ENCODE measurements around the gene LILRA6. TPM values are rescaled to one million over a fixed set of nuclear protein-coding genes. Genes with fewer than 3 reads are reported as not detected.

LILRA6 gene
- total RNA-seq, 1 donor from 2014 or later, result not detected

DNA sequence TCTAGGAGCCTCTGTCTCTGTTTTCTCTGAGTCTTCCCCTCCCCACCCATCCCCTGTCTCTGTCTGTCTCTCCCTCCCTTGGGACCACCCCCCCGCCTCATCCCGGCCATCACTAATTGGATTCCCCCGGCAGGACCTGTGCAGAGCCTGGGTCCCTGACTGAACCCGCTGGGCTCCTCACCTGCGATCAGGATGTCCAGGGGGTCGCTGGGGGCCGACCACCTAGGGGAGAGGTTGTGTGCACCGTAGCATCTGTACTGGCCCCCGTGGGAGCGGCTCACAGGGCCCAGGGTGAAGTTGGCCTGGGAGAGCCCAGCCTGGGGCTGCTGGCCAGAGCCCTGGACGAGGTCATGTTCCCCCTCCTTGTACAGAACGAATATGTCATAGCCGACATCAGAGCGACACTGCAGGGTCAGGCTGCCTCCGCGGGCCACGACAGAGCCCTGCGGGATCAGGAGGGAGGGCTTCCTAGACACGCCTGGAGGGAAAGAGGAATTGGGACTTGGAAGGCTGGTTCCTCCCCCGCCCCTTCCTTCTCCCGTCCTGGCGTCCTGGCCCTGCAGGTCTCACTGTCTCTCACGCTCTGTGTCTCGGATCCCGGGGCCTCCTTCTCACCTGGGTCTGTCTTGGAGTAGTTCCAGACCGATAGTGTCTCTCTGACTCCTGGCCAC lies 12.7 kb upstream of the LILRA6 start:
- H3K4me3 ChIP-seq (ENCODE audit: low read depth, low read length), result no peak overlapping the region
- TF ChIP-seq, protein P1, sequence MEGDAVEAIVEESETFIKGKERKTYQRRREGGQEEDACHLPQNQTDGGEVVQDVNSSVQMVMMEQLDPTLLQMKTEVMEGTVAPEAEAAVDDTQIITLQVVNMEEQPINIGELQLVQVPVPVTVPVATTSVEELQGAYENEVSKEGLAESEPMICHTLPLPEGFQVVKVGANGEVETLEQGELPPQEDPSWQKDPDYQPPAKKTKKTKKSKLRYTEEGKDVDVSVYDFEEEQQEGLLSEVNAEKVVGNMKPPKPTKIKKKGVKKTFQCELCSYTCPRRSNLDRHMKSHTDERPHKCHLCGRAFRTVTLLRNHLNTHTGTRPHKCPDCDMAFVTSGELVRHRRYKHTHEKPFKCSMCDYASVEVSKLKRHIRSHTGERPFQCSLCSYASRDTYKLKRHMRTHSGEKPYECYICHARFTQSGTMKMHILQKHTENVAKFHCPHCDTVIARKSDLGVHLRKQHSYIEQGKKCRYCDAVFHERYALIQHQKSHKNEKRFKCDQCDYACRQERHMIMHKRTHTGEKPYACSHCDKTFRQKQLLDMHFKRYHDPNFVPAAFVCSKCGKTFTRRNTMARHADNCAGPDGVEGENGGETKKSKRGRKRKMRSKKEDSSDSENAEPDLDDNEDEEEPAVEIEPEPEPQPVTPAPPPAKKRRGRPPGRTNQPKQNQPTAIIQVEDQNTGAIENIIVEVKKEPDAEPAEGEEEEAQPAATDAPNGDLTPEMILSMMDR (conservative IDR thresholded peaks at IDR 0.05; ENCODE audit: low read depth, low read length), result no peak
- no peak for DNase-seq (ENCODE audit: low read depth)

DNA sequence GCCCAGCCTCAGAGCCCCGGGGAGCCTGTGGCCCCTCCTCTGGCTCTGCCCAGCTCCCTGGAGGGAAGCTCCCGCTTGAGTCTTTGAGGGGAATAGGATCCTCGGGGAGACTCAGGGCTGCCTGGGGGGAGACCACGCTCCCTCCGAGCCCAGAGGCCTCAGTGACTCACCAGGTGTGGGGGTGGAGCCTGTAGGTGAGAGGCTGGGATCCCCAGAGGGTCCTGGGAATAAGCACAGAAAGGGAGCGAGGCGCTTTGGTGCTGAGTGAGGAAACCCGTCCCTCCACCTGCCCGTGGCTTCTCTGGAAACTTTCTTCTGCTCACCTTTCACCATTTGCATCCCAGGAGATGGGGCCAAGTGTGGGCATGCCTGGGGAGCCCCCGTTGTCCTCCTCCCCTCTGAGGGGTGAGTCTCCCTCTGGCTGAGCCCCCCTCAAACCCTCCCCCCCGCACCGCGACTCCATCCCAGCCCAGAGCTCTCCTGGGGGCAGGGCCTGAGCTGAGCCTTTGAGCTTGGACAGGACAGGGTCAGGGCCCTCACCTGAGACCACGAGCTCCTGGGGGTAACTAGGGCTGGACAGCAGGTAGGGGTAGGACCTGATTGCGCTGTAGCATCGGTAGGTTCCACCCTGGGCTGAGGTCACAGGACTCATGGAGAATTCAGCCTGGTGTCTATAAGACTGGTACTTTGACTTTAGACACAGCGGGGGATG lies 11.8 kb upstream of the LILRA6 start:
- no peak for DNase-seq (ENCODE audit: low read depth)
- TF ChIP-seq, protein P1 (conservative IDR thresholded peaks at IDR 0.05; ENCODE audit: low read depth, low read length), result no peak
- no peak overlapping the region for H3K4me3 ChIP-seq (ENCODE audit: low read depth, low read length)

DNA sequence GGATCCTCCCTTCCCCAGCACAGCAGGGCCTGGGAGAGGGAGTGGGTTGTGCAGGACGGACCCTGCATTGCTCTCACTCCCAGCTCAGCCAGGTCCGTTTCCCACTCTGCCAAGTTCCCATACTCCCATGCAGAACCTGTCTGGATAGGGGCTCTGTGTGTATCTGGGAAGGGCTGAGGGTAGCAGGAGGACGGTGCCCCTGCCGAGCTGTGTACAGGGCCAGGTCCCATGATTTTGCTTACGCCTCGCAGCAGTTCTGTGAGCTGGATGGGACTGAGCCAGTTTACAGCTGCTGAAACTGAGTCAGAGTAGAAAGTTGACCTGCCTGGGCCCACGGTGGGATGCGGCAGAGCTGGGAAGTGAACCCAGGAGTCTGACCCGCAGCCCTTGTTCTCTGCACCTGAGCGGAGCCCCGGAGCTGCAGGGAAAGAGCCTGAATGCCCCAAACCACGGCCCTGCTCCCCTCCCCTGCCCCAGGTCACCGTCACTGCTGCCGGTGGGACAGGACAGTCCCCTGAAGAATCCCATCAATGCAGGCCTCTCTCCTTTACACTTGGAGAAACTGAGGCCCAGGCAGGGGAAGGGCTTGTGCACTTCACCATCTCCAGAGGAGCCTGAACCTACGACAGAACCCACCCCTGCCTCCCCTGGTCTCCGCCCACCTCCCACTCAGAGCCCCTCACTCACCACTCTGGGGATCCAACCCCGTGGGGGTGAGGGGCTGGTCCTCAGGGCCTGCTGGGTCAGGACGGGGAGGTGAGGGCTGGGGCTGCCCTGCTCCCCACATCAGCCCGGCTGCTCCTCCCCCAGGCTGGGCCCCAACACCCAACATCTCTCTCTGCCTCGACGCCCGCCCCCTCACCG lies 11.0 kb upstream of the LILRA6 start:
- DNase-seq (ENCODE audit: low read depth), result no peak
- TF ChIP-seq, protein P1 (conservative IDR thresholded peaks at IDR 0.05; ENCODE audit: low read depth, low read length), result no peak
- no peak overlapping the region for H3K4me3 ChIP-seq (ENCODE audit: low read depth, low read length)

DNA sequence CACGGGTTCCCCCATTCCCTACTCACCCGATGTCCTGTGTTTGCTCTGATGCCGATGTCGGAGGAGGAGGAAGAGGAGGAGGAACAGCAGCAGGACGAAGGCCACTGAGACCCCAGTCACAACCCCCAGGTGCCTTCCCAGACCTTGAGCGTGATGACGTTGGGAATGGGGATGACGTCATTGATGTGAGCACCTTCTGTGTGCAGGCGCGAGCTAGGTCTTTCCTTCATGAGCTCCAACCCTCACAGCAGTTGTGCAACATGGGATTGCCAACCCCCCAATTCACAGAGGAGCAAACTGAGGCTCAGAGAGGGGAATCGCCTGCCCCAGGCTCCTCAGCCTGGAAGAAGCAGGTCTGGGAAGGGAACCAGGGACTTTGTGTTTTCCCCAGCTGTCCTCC lies 10.3 kb upstream of the LILRA6 start:
- TF ChIP-seq, protein P1 (conservative IDR thresholded peaks at IDR 0.05; ENCODE audit: low read depth, low read length), result no peak
- DNase-seq (ENCODE audit: low read depth), result no peak
- H3K4me3 ChIP-seq (ENCODE audit: low read depth, low read length), result no peak overlapping the region

DNA sequence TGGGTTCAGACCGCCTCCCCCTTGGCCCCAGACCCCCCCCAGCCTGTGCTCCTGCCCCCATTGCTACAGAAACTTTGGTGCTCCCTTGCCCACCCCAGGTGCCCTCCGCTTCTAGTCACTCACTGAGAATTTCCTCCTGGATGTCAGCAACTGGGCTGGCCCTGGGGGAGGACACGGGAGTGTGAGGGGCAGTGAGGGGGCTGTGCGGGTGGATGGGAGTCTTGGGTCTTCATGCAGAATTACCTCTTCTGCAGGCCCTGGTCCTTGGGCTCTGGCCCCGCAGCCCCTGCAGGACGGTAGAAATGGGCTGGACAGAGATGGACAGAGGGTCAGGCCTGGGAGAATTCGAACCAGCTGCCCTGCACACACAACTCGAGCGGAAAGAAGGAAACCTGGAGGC lies 9.7 kb upstream of the LILRA6 start:
- H3K4me3 ChIP-seq (ENCODE audit: low read depth, low read length), result no peak overlapping the region
- no peak for DNase-seq (ENCODE audit: low read depth)
- TF ChIP-seq, protein P1 (conservative IDR thresholded peaks at IDR 0.05; ENCODE audit: low read depth, low read length), result no peak

DNA sequence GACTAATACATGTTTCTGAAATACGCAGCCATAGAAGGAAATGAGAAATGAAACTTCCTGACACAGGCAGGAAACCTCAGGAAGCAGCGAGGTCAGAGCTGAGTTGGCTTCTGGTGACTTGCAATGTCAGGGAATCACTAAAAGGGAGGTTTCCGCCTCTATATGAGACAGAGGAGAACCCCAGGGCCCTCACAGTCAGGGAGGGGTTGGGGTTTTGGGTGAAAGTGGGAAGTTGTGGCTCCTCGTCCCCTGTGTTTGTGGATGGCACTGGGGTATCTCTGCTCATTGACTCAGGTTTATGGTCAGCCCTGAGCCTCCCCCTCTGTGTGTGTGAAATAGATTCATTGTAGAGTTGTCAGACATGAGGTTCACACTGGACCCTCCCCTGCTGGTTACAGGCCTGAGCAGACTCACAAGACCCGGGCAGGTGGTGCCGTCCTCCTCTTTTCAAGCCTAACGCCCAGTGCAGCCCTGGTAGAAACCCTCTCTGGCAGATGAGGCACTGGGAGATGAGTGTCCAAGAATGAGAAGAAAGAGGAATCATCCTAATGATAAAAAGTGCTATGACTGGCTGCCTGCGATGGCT lies 5.5 kb upstream of the LILRA6 start:
- H3K4me3 ChIP-seq (ENCODE audit: low read depth, low read length), result no peak overlapping the region
- TF ChIP-seq, protein P1 (conservative IDR thresholded peaks at IDR 0.05; ENCODE audit: low read depth, low read length), result no peak
- no peak for DNase-seq (ENCODE audit: low read depth)

All from epithelial cell of proximal tubule (primary cell).